ENCODE results near the gene RNF2.

DNA sequence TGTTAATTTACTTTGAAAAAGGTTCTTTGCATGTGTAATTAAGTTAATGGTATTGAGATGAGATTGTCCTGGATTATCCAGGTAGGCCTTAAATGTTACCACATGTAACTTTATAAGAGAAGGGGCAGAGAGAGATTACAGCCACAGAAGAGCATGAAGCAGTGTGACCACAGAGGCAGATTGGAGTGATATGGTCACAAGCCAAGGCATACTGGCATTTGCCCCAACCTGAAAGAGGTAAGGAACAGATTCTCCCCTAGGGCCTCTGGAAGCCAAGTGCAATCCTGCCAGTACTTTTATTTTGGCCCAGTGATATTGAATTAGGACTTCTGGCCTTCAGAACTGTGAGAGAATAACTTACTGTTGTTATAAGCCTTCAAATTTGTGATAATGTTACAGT is 23.0 kb downstream of the RNF2 start:
- TF ChIP-seq POLR2AphosphoS5 (IDR thresholded peaks at IDR 0.05; ENCODE audit: low read depth, low read length), result no peak
- no peak for TF ChIP-seq TAF1 (IDR thresholded peaks at IDR 0.05; ENCODE audit: low read depth, low read length)
- TF ChIP-seq POLR2A (IDR thresholded peaks at IDR 0.05; ENCODE audit: low read depth, low read length), result no peak
